ENCODE measurements around the gene ITIH5.

ITIH5 gene

DNA sequence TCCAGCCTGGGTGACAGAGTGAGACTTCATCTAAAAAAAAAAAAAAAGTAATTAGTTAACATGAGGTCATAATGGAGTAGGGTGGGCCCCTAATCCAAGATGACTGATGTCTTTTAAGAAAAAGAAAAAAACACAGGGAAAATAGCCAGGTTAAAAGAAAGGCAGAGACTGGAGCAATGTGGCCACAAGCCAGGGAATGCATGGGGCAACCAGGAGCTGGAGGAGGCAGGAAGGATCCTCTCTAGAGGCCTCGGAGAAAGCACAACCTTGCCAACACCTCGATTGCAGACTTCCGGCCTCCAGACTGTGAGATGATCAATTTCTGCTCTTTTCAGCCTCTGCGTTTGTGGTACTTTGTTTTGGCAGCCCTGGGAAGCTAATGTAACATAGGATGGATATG lies 121.5 kb downstream of the ITIH5 start:
- DNase-seq, result no peak

DNA sequence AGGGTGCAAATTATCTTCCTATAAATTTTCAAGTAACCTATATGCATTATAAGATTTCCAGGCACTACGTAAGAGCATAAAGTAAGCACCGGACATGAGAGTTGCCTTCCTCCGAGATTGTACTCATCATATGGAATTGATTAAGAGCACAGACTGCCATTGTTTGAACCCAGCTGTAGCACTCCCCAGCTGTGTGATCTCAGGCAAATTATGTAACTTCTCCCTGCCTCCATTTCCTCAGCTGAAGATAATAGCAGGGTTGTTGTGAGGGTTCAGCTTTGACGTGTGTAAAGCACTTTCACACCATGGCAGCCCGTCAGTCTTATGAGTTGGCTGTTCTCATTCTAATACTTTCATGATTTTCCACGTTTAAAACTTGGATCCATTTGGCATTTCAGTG lies 122.6 kb downstream of the ITIH5 start:
- no peak for DNase-seq

DNA sequence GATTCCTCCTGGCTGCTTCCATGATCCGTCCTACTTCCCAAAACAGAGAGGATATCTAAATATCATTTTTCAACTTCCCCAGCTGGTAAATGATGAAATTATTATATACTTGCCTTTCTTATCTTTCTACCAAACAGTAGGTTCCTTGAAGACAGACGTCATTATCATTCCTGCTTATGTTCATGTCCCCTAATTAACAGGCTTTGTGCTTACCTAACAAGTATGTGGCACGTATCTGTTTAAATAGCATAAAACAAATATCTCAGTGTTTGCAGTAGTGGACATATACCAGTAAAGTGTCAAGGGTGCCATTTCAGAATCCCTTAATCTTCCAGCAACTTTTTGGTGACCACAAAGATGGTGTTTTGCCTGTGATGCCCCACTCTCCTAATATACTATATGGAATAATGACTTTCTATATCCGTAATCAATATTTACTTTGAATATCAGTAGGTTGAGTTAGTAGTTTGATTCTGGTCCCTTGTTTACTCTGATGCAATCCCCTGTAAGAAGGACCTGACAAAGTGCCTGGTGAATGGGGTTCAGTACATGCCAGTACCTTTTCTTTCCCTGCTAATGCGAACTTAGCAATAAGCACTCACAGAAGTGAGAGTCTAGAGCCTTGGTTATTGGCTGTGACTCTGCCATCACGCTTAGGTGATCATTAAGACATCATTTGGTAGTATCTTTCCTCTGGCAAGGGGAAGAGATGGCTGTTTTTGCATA lies 124.4 kb downstream of the ITIH5 start:
- no peak for DNase-seq

DNA sequence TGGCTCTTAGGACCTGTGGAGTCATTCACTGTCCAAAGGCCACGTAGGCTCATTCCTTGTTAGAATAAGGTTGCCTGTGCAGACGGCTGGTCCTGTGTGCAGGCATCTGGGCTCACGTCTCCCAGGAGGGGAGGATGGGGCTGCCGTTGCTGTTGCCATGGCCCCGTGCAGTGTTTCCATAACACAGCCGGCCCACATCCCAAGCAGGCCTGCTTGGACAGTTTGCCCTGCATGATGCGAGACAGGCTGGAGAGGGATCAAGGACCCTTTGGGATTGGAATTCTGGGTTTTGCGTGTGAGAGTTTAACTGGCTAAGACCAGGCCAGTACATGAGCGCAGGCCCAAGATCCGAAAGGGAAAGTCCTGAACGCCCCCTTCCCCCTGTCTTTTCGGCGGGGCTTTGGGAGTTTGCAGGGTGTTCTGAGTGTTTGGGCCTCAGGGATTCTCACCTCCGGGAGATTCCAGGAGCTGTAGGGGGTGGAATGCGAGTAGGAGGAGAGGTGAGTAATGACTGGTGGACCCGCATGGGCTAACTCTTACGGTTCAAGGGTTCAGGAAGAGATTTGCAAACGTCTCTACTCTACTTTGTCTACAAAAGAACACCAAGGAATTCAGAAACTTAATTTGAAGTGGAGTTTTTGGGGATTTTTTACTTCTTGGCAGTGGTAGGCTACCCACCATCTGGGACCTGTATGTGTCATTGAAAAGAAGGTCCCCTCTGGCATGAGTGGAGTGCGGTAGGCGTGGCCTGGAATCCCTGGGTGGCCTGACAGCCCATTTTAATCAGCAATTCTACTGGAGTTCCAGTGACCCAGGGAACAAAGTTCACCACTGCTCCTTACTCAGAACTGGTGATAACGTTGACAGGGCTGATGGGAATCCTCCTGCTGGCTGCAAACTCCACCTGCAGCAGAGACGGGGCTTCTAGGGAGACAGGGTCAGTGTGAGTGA lies 125.4 kb downstream of the ITIH5 start:
- no peak for DNase-seq

DNA sequence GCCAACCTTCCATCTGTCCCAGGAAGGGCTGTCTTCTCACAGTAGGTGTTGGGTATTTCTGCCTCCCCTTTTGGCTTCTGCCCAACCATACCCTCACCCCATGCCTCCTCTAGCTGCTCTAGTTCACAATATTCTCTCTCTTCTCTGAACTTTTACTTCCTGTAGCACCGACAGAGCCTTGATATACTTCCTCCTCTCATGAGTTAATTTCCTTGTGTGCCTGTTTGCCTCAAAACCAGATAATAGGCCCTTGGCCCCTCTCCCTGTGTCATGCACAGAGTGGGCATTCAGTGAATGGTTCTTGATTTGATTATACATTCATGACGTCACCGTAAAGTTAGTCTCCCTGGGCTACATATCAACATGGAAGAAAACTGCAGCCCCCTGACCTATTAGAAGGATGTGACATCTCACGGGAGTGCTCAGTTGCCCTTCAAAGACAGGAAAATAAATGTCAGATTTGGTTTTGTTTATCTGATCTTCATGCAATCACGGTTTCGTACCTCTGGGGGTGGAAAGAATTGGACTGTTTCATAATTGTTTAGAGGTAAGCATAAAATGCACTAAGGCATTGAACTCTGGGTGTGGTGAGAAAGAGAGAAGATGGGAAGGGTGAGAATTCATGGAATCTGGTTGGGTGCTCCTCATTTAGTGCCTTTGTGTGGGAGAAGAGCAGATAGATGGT lies 127.7 kb downstream of the ITIH5 start:
- DNase-seq, result no peak

DNA sequence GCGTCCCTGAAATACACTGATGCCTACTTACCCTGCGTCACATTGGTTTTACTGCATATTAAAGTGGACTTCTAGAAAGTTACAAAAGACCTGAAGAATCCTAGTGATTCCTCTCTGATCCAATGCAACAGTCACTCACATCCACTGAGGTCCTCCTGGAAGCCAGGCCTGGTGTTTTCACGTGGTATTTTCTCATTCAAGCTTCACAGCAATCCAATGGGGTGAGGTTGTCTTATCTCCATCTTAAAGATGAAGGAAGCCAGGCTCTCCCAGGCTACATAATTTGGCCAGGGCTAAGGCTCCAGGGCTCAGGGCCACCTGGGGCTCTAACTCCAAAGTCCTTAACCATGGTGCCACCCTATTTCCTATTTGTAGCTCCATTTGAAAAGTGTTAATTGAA lies 129.6 kb downstream of the ITIH5 start:
- no peak for DNase-seq

DNA sequence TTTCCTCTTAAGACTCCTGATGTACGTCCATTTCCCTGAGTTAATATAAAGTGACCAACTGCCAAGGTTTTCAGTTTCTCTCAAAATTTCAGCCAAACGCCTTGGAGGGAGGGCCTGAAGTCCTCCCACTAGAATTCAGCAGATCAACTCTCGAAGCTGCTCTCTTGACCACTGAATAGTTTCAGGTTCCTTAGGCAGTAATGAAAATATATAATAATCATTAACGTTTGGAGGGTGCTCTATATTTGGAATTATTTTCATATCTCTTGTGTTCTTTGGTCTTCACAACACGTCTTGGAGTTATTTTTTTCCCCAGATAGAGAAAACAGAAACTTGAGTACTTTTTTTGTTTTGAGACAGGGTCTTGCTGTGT lies 132.3 kb downstream of the ITIH5 start:
- DNase-seq, result no peak

DNA sequence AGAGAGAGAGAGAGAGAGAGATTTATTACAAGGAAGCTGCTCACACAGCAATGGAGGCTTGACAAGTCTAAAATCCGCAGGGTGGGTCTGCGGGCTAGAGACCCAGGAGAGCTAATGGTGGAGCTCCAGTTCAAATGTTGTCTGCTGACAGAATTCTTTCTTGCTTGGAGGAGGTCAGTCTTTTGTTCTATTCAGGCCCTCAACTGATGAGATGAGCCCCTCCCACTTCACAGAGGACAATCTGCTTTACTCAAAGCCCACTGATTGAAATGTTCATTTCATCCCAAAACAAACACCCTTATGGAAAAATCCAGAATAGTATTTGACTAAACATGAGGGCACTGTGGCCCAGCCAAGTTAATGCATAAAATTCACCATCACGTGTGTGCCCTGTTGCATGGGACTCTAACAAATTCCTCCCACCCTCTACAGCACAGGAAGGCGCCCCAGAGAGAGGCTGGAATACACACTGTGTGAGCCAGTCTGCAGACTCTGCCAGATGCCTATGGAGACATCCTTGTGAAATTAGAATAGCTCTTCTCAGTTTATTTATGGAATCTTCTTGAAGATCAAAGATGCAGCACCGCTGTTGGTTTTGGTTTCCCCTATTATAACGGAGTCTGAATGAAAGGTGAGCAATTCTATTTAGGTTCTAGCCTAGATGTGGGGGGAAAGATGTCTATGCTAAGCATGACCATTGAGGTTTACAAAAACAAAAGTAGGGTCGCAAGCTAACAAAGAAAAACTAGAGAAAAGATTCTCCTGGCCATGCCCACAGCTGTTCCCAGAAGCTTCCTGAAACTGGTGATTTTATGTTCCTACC lies 132.9 kb downstream of the ITIH5 start:
- DNase-seq, result no peak

DNA sequence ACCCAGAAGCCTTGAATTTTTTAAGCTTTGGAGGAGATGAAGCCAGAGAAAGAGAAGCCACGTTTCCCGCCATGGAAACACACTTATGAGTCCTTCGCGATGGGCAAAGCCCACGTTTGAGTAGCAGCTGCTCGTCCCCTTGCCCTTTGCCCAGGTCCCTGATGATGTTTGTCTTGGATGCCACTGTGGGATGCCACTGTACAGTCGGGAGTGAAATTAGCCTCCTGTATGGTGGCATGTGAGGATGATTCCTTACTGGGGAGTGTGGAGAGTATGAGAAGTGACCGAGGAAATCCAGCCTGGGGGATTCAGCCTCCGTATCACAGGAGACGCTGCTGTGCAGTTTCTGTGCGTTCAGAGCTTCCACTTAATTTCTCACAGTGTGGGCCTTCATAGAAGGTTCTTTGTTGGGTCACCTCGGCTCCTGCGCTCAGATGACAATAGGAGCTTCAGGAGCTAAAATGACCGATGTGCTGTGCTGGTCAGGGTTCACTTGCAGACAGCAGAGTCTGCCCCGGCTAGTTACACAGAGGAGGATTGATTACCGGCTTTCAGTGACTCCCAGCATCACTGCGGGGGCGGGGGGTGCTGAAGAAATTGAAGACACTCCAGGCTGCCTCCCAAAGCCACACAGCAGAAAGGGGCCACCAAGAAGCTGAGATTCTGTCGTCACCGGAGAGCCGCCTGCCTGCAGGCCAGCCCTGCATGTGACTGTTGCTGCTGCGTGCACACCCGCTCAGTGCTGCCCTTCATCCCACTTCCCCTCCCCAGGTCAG lies 133.9 kb downstream of the ITIH5 start:
- DNase-seq, result no peak

DNA sequence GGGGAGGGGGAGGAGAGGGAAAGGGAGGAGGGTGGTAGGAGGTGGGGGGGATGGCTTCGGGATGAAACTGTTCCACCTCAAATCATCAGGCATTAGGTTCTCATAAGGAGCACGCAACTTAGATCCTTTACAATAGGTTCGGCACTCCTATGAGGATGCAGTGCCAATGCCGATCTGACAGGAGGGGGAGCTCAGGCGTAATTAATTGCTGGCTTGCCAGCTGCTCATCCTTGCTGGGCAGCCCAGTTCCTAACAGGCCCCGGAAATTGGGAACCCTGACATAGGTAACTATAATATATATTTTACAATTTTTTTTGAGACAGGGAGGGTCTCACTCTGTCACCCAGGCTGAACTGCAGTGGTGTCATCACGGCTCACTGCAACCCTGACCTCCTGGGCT lies 137.1 kb downstream of the ITIH5 start:
- DNase-seq, result no peak

DNA sequence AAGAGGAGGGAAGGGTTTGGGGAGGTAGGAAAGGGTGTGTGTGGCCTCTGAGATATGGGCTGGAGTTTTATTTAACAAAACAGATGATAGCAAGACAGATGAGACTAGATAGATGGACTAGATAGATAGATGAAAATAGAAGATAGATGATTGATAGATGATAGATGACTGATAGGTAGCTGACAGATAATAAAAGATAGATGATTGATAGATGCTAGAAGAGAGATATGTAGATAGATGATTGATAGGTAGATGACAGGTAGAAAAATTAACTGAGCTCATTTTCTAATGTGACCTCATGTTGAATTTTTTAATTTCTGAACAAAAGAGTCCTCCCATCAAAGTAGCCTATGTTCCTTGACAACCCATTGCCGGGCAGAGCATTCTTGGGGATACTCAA lies 139.3 kb downstream of the ITIH5 start:
- DNase-seq, result no peak

DNA sequence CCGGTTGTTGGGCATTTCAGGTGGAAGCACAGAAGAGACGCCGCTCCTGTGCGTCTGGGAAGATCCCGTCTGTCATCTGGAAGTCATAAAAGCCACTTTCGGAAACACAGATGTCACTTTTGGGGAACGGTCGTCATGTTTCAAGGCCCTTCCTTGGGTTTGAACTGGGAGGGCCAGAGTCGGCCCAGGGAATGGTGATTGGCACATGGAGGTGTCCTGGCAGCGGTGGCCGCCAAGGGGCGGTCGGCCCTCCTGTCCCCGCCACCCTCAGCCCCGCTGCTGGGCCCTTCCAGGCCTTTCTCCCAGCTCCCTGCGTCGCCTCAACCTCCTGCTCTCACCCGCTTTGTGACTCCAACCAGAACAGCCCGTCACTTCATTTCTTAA lies 140.8 kb downstream of the ITIH5 start:
- DNase-seq, result no peak

DNA sequence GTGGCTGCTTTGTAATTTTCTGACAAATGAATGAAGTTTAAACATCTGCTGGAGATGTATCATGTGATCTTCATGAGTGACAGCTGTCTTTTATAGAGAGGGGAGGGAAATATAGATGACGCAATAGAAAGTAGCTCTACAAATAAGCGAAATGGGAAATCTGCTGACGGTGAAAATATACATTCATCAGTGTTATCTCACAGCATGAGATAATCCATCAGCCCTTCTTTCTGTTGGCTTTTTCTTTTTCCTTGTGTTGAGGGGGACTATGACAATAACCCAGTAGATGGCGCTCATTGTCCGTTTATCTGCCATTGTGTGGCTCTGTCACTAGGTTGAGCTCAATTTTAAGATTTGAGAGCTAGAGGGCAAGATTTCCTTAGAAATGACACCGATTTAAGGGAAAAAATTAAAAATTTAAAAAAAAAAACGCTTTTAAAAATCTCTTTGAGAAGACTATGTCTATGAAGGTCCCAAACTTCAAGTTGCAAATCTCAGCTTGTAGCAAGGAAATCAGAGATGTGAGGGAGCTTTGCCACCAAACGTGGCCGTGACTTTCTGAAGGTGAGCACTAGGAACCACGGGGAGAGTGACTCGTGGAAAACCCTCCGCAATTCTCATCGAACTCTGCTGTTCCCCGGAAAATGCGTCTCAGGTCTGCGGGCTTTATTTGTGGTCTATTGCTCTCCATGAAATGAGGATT lies 141.3 kb downstream of the ITIH5 start:
- DNase-seq, result peak; percentile 32

DNA sequence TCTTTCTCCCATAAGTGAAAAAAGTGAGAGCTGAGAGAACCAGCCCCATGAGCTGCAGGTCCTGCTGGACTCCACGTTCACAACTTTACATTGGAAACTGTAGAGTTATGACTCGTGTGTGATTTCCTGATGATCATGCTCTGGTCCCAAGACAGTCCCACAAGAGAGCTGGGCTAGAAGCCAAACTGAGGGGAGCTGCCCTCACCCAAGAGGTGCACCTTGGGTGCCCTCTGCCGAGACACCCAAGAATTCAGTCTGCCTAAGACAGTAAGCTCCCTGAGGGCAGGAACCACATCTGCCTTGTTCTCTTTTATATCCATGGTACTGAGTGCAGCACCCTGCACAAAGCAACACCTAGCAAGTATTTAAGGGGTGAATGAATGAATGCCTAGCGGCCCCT lies 143.1 kb downstream of the ITIH5 start:
- DNase-seq, result no peak

DNA sequence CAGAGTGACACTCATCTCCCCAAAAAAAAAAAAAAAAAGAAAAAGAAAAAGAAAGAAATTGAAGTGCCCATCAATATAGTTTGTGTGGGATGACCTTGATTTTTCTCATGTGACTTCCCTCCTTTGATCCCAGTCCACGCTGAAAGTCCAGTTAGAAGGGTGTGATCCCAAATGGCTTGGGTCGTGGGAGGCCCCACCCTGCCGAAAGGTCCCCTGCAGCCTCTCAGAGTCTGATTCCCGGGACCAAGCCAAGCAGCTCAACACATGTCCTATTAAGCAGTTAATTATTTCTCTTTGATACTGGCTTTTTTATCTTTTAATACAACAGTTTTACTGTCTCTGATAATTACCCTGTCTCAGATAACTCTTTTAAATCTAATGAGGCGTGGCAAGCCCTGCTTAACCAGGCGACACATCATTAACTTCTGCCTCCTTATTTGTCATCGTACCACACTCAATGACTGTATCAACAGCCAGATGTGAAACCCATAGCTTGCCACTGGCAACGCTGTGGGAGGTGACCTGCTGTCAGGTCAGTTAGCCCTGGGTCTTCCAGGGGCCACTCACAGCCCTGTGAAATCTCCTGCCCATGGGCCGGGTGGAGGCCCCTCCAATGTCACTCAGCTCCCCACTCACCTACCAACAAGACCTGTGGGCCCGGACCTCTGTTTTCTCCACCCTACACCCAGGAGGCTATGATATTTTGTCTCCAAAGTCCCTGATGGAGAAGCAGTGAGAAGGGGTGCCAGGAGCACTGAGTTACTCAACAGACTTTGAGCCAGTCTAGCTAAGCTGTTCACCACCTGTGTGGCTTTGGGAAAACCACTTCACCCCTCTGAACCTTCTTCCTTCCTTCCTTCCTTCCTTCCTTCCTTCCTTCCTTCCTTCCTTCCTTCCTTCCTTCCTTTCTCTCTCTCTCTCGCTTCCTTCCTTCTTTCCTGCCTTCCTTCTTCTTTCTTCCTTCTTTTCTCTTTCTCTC lies 146.0 kb downstream of the ITIH5 start:
- no peak for DNase-seq

DNA sequence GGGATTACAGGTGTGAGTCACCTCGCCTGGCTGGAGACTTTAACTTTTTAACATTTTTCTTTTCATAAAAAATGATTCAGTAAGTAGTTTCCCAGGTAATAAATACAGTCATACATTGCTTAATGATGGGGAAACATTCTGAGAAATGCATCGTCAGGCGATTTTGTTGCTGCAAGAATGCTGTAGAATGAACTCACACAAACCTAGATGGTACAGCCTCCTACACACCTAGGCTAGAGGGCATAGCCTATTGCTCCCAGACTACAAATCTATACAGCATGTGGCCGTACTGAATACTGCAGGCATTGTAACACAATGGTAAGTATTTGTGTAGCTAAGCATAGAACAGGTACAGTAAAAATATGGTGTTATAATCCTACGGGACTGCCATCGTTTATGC lies 147.4 kb downstream of the ITIH5 start:
- DNase-seq, result no peak

DNA sequence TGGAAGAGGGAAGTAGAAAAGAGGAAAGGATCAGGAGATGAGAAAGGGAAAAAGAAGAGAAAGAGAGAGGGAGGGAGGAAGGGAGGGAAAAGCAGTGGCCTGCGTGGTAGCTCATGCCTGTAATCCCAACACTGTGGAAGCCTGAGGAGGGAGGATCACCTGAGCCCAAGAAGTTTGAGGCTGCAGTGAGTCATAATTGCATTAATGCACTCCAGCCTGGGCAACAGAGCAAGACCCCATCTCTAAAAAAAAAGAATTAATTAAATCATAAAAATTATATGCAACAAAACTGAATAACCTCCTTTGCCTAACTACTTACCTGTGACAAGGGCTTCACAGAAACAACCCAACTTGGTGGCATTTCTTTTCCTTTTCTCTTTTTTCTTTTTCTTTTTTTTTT lies 148.1 kb downstream of the ITIH5 start:
- no peak for DNase-seq

DNA sequence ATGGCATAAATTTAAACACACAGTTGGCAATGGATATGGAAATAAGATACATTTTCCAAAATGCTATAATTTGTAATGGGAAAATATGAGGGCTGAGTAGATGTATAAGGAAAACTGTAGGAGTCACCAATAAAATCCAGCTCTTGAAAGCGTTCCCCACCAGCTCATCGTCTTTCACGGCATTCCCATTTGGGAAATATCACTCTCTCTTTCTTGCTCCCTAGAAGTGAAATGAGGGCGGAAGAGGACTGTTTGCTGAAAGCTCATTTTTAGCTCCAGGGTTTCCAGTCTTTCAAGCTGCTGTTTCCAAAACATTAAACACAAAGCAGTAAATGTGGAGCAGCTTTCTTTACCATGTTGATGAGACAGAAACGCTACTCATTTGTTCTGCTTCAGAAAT lies 151.3 kb downstream of the ITIH5 start:
- no peak for DNase-seq

DNA sequence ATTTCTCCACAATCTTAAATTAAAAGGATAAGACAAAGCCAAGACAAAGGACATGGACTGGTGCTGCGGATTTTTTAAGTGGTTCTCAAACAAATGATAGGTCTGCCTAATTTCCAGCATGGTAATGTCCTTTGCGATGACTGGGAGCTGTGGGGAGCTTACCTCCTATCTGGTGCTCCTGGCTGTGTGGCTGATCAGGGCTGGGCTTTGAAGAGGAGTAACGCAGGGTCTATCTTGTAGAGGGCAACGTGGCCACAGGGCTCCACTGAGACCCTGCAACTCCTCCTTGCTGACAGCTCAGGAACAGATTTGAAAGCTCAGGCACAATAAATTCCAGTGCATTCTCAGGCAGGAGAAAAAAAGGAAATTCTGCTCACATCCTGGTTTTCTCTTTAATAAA lies 152.8 kb downstream of the ITIH5 start:
- no peak for DNase-seq

DNA sequence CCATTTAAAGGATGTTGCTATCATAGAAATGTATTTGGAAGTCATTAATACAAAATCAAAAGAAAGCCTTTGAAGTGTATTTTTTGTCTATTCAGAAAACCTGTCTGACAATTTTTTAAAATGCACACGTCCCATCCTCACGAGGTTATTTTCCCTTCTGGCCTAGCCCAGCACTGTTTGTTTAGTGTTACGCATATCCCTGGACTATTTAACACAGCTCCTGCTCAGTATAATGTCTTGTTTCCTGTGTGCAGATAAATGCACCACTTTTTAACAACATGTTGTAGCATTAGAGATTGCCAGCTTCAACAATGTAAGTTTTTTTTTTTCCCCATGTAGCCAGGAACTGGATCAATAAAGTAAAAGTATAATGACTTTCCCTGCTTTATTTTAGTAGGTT lies 153.3 kb downstream of the ITIH5 start:
- DNase-seq, result no peak
